MCF 10A (cell line): Measurements from ENCODE around the gene ST7. TPM values are rescaled to one million over a fixed set of nuclear protein-coding genes. Genes with fewer than 3 reads are reported as not detected.

Experiments
- BruUV-seq: library from RNA; stranded (reverse); fragments of 400-500 nt; replicated peaks from 2 replicates; lab custom pipeline; 2021; lab: Mats Ljungman, UMichigan
- CTCF ChIA-PET: fragments of 300-600 bp; sonication (Branson Sonifier 250); formaldehyde crosslinking; extraction: SDS; loops from one replicate; lab custom pipeline; 2021; ENCODE audit warnings: antibody characterized with exemption, inconsistent platforms; lab: Yijun Ruan, JAX
- POLR2A ChIA-PET: fragments of 300-600, 350-650 bp; sonication (Branson Sonifier 250); formaldehyde crosslinking; extraction: SDS; loops from one replicate; lab custom pipeline; 2020; ENCODE audit warnings: antibody characterized with exemption, inconsistent platforms; lab: Yijun Ruan, JAX
- DNase-seq: peaks from one replicate; pipeline ENCODE4 v3.0.0-alpha.2; 2018; ENCODE audit not compliant: unreplicated experiment
- H3K27ac Mint-ChIP-seq: one replicate; pipeline ENCODE4 v1.8.0; 2022; ENCODE audit warnings: mild to moderate bottlenecking, low read depth, mixed read lengths; ENCODE audit not compliant: unreplicated experiment
- H3K27me3 Mint-ChIP-seq: one replicate; pipeline ENCODE4 v1.8.0; 2022; ENCODE audit warnings: mixed read lengths; ENCODE audit not compliant: insufficient read depth, unreplicated experiment
- H3K36me3 Mint-ChIP-seq: one replicate; pipeline ENCODE4 v1.8.0; 2022; ENCODE audit warnings: mild to moderate bottlenecking, moderate library complexity, mixed read lengths; ENCODE audit not compliant: insufficient read depth, unreplicated experiment
- H3K4me1 Mint-ChIP-seq: one replicate; pipeline ENCODE4 v1.8.0; 2022; ENCODE audit warnings: mixed read lengths; ENCODE audit not compliant: insufficient read depth, unreplicated experiment
- H3K4me3 Mint-ChIP-seq: one replicate; pipeline ENCODE4 v1.8.0; 2022; ENCODE audit warnings: mild to moderate bottlenecking, moderate library complexity, mixed read lengths; ENCODE audit not compliant: unreplicated experiment
- H3K9me3 Mint-ChIP-seq: one replicate; pipeline ENCODE4 v1.8.0; 2022; ENCODE audit warnings: mixed read lengths; ENCODE audit not compliant: unreplicated experiment
- intact Hi-C: fragments of 100-400 bp; cut with micrococcal nuclease; formaldehyde crosslinking; loops from 2 replicates; pipeline ENCODE4 v1.14.1; 2022
- total RNA-seq: library from RNA; stranded (reverse); gene quantifications from 2 replicates; pipeline ENCODE4 v1.2.3, GENCODE V29; 2022
- TF ChIP-seq, protein P1 (sequence below): fragments of 200-600 bp; IDR thresholded peaks from one replicate; pipeline ENCODE4 v1.8.0; 2022; ENCODE audit warnings: antibody characterized with exemption, mild to moderate bottlenecking; ENCODE audit not compliant: unreplicated experiment

The ST7 gene
- total RNA-seq, 1 experiment from 2014 or later: 18.5 TPM

GRCh38 chr7:117210908-117211307 is 257.6 kb downstream of the ST7 start:
- H3K27me3 Mint-ChIP-seq: no peaks in the 10 kb centered on the region
- ChIA-PET POLR2A (no interaction called here), CTCF (interaction anchor here (0.7 to 1.5 kb wide), 3 partner anchors 19 to 174 kb away, joined by 3 to 4 read pairs (median 3); no protein-coding TSS in a partner anchor)
- no peaks in the 10 kb centered on the region for H3K4me1 Mint-ChIP-seq
- H3K36me3 Mint-ChIP-seq: no peaks in the 10 kb centered on the region
- no peak overlapping the region for H3K4me3 Mint-ChIP-seq
- H3K9me3 Mint-ChIP-seq: no peaks in the 10 kb centered on the region
- TF ChIP-seq, protein P1, sequence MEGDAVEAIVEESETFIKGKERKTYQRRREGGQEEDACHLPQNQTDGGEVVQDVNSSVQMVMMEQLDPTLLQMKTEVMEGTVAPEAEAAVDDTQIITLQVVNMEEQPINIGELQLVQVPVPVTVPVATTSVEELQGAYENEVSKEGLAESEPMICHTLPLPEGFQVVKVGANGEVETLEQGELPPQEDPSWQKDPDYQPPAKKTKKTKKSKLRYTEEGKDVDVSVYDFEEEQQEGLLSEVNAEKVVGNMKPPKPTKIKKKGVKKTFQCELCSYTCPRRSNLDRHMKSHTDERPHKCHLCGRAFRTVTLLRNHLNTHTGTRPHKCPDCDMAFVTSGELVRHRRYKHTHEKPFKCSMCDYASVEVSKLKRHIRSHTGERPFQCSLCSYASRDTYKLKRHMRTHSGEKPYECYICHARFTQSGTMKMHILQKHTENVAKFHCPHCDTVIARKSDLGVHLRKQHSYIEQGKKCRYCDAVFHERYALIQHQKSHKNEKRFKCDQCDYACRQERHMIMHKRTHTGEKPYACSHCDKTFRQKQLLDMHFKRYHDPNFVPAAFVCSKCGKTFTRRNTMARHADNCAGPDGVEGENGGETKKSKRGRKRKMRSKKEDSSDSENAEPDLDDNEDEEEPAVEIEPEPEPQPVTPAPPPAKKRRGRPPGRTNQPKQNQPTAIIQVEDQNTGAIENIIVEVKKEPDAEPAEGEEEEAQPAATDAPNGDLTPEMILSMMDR: no peak
- no TSS peak for BruUV-seq
- DNase-seq: no peak
- intact Hi-C loops: no loop called here
- no peak overlapping the region for H3K27ac Mint-ChIP-seq

DNA sequence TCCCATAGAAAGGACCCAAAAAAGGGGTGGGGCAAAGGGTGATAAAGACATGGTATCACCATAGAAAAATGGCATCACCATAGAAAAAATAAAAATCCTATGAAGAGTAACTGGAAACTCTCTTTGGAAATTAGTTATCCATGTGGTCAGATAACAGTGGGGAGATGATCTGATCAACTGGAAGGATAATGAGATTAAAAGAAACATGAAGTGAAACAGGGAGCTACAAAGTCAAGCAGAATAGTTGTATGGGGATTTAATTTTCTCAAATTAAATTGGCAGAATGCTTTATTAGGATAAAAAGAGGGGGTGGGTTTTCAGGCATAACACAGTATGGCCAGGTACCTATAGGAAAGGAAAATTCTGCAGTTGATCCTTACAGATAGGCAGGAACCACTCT is 258.3 kb downstream of the ST7 start:
- no peak for DNase-seq
- TF ChIP-seq, protein P1: no peak
- POLR2A ChIA-PET: no interaction called here
- CTCF ChIA-PET: interaction anchor here (0.6 to 4.5 kb wide), 5 partner anchors 8 to 902 kb away, joined by 3 to 42 read pairs (median 4); no protein-coding TSS in a partner anchor
- BruUV-seq: no TSS peak
- Mint-ChIP-seq H3K9me3 (no peaks in the 10 kb centered on the region), H3K4me3 (no peak overlapping the region), H3K27me3 (no peaks in the 10 kb centered on the region), H3K4me1 (no peaks in the 10 kb centered on the region), H3K36me3 (no peaks in the 10 kb centered on the region), H3K27ac (no peak overlapping the region)
- intact Hi-C loops: no loop called here

GRCh38 chr7:117212969-117213877 is 259.9 kb downstream of the ST7 start:
- POLR2A ChIA-PET: interaction anchor here (0.8 kb wide), 1 partner anchor 618 kb away, joined by 3 read pairs; no protein-coding TSS in a partner anchor
- no peaks in the 10 kb centered on the region for H3K4me1 Mint-ChIP-seq
- H3K36me3 Mint-ChIP-seq: no peaks in the 10 kb centered on the region
- TF ChIP-seq, protein P1: peak; percentile 89
- H3K27ac Mint-ChIP-seq: no peak overlapping the region
- DNase-seq: peak; percentile 73
- H3K4me3 Mint-ChIP-seq: no peak overlapping the region
- no peaks in the 10 kb centered on the region for H3K27me3 Mint-ChIP-seq
- intact Hi-C loops: loop anchor here (1.0 kb wide), 2 partner anchors 125 to 173 kb away; no protein-coding TSS in a partner anchor
- H3K9me3 Mint-ChIP-seq: no peaks in the 10 kb centered on the region
- CTCF ChIA-PET: interaction anchor here (0.5 to 4.5 kb wide), 50 partner anchors 10 to 1722 kb away, joined by 3 to 42 read pairs (median 4); no protein-coding TSS in a partner anchor
- no TSS peak for BruUV-seq

DNA sequence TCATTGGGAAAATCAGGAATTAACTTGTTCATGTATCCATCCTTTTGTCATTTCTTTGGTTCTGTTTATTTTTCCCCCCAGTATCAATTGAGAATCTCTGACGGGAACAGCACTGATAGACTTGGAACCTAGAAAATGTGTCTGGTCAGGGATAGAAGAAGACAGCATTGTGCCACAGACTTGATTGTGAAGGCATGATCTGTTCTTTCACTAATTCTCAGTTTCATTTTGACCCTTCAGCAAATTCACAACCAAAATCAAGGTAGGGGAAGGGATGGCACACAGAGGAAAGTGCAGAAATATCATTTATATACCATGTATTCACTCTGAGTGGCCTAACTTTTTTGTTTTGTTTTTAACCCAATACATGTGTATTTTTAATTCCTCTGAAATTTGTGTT is 262.7 kb downstream of the ST7 start:
- ChIA-PET POLR2A (no interaction called here), CTCF (interaction anchor here (0.6 to 4.5 kb wide), 2 partner anchors 13 to 34 kb away, joined by 3 to 42 read pairs; no protein-coding TSS in a partner anchor)
- no peaks in the 10 kb centered on the region for H3K4me1 Mint-ChIP-seq
- no peaks in the 10 kb centered on the region for H3K27me3 Mint-ChIP-seq
- no peaks in the 10 kb centered on the region for H3K36me3 Mint-ChIP-seq
- H3K27ac Mint-ChIP-seq: no peak overlapping the region
- intact Hi-C loops: no loop called here
- no peaks in the 10 kb centered on the region for H3K9me3 Mint-ChIP-seq
- DNase-seq: no peak
- TF ChIP-seq, protein P1: no peak
- BruUV-seq: no TSS peak
- H3K4me3 Mint-ChIP-seq: no peak overlapping the region
